NCI-H2227 (cell line): ENCODE results near the gene SCGB1D1.

Experiments
- DNase-seq: peaks from one replicate; lab custom pipeline; 2025; ENCODE audit not compliant: unreplicated experiment; lab: John Stamatoyannopoulos, UW

Gene SCGB1D1

GRCh38 chr11:62221498-62221897 is 31.5 kb downstream of the SCGB1D1 start:
- DNase-seq: no peak

DNA sequence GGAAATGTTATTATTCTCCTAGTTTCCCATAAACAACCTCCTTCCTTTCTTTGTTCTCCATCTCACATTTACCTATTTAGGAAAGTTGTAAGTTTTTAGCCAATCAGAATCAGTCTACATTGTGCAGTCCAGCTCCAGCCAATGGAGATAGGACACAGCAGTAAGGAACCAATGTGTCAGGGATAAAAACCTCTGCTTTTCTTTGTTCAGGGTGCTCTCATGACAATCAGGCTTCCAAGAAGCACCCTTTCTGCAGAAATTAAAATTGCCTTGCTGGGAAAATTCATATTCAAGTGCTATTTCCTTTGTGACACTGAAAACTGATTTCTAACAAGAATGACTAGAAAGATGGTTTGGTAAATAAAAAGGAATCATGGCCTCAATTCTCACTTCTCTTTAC is 33.1 kb downstream of the SCGB1D1 start:
- no peak for DNase-seq

GRCh38 chr11:62233730-62234129 is 43.7 kb downstream of the SCGB1D1 start:
- no peak for DNase-seq

GRCh38 chr11:62236187-62236586 is 46.2 kb downstream of the SCGB1D1 start:
- DNase-seq: no peak

DNA sequence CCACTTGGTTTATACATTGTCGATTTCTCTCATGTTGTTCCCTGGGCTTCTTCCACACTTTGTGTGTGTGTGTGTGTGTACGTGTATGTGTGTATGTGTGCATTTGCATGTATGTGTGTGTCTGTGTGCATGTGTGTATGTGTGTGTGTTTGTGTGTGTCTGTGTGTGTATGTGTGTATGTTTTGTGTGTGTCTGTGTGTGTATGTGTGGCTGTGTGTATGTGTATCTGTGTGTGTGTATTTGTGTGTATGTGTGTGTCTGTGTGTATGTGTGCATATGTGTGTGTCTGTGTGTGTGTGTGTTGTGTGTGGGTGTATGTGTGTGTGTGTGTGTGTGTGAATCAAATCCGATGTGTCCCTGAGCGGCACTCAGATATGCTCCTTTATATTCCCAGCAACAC is 47.5 kb downstream of the SCGB1D1 start:
- DNase-seq: no peak

DNA sequence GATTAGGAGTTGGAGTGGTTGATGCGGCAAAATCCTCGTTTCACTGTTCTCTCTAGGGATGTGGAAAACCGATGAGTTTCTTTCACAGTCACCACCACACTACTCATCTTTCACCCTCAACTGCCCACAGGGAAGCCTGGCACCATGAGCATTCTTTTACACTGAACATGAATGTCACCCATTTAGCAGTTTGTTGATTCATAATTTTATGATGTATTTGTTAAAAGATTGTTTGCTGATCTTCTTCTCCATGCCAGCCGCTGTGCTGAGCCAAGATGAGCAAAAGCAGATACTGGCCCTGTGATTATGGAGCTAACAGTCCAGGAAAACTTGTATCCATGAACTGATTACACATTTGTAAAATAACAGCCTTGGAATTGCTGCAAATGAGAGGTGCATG is 48.1 kb downstream of the SCGB1D1 start:
- DNase-seq: no peak

GRCh38 chr11:62241095-62241494 is 51.1 kb downstream of the SCGB1D1 start:
- no peak for DNase-seq

DNA sequence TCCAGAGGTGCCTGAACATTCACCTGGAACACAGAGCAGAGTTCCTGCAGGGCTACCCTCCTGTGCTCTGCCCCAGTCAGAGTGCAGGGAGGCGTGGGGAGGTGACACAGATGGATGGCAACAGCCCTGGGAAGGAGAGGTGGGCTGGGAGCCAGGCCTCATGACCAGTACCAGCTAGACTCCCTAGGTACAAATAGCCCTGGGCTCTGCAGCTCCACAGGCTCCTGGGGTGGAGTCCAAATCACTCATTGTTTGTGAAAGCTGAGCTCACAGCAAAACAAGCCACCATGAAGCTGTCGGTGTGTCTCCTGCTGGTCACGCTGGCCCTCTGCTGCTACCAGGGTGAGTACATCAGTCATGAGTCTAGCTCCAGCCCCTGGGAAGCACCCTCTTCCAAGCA is 52.0 kb downstream of the SCGB1D1 start, which contains the start of gene SCGB1D2:
SCGB1D2 (plus strand) TSS at position 219 of the 400 bp plus-strand sequence; CDS start at position 288, 69 bp downstream.
- no peak for DNase-seq
